Endothelial cell (in vitro differentiated cells): Measurements from ENCODE around the gene CYB5D1. TPM values are rescaled to one million over a fixed set of nuclear protein-coding genes. Genes with fewer than 3 reads are reported as not detected.

Experiments used
- DNase-seq: peaks from one replicate; pipeline ENCODE4 v3.0.0; 2021; ENCODE audit warnings: low spot score
- H3K27ac Mint-ChIP-seq: one replicate; pipeline ENCODE4 v1.8.0; 2021; ENCODE audit warnings: mixed read lengths, inconsistent platforms; ENCODE audit not compliant: unreplicated experiment
- H3K27me3 Mint-ChIP-seq: one replicate; pipeline ENCODE4 v1.8.0; 2021; ENCODE audit warnings: mild to moderate bottlenecking, moderate library complexity, mixed read lengths, inconsistent platforms; ENCODE audit not compliant: unreplicated experiment
- H3K36me3 Mint-ChIP-seq: one replicate; pipeline ENCODE4 v1.8.0; 2021; ENCODE audit warnings: mild to moderate bottlenecking, low read depth, mixed read lengths, inconsistent platforms; ENCODE audit not compliant: unreplicated experiment
- H3K4me1 Mint-ChIP-seq: one replicate; pipeline ENCODE4 v1.8.0; 2021; ENCODE audit warnings: mild to moderate bottlenecking, mixed read lengths, inconsistent platforms; ENCODE audit not compliant: unreplicated experiment
- H3K4me3 Mint-ChIP-seq: one replicate; pipeline ENCODE4 v1.8.0; 2021; ENCODE audit warnings: mild to moderate bottlenecking, mixed read lengths, inconsistent platforms; ENCODE audit not compliant: unreplicated experiment
- H3K9me3 Mint-ChIP-seq: one replicate; pipeline ENCODE4 v1.8.0; 2021; ENCODE audit warnings: mixed read lengths, inconsistent platforms; ENCODE audit not compliant: unreplicated experiment
- CTCF ChIP-seq: fragments of 200-600 bp; sonication (generic); IDR thresholded peaks from one replicate; pipeline ENCODE4 v1.5.0; 2021; ENCODE audit warnings: antibody characterized with exemption; ENCODE audit not compliant: unreplicated experiment
- total RNA-seq: library from RNA; stranded (reverse); fragmentation: NEBNext Ultra II Directional; extraction: Animal tissue kit (Norgen Biotek cat#: 25700); gene quantifications from one replicate; pipeline ENCODE4 v1.2.1, GENCODE V29; 2021; ENCODE audit not compliant: unreplicated experiment

The CYB5D1 gene
- total RNA-seq, 1 donor from 2014 or later: 6.4 TPM

- no peak overlapping the region for H3K27ac Mint-ChIP-seq
- no peak for DNase-seq
Measured at GRCh38 chr17:7846063-7846735, 11.6 kb upstream of the CYB5D1 start.

GRCh38 chr17:7846765-7847661, 10.8 kb upstream of the CYB5D1 start:
- H3K4me3 Mint-ChIP-seq: no peak overlapping the region
- H3K4me1 Mint-ChIP-seq: peaks cover 11% of the 10 kb centered on the region
- no peaks in the 10 kb centered on the region for H3K9me3 Mint-ChIP-seq
- no peak for TF ChIP-seq CTCF
- no peak overlapping the region for H3K27ac Mint-ChIP-seq
- DNase-seq: no peak
- H3K36me3 Mint-ChIP-seq: peaks cover 26% of the 10 kb centered on the region
- H3K27me3 Mint-ChIP-seq: peaks cover 14% of the 10 kb centered on the region

More at GRCh38 chr17:7846063-7846735, 11.6 kb upstream of the CYB5D1 start:
- no peaks in the 10 kb centered on the region for H3K9me3 Mint-ChIP-seq
- H3K36me3 Mint-ChIP-seq: peaks cover 27% of the 10 kb centered on the region
- peaks cover 14% of the 10 kb centered on the region for H3K4me1 Mint-ChIP-seq
- TF ChIP-seq CTCF: no peak
- H3K27me3 Mint-ChIP-seq: peaks cover 17% of the 10 kb centered on the region
- no peak overlapping the region for H3K4me3 Mint-ChIP-seq

DNA sequence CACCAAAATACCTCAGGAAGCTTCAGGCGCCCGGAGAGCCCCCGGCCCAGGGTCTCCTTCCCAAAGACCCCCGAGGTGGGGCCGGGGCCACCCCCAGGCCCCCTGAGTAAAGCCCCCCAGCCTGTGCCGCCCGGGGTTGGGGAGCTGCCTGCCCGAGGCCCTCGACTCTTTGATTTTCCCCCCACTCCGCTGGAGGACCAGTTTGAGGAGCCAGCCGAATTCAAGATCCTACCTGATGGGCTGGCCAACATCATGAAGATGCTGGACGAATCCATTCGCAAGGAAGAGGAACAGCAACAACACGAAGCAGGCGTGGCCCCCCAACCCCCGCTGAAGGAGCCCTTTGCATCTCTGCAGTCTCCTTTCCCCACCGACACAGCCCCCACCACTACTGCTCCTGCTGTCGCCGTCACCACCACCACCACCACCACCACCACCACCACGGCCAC, 9.6 kb upstream of the CYB5D1 start:
- Mint-ChIP-seq H3K27me3 (peaks cover 16% of the 10 kb centered on the region), H3K36me3 (peaks cover 30% of the 10 kb centered on the region), H3K27ac (no peak overlapping the region), H3K4me3 (peak overlapping the region; percentile 65), H3K9me3 (no peaks in the 10 kb centered on the region), H3K4me1 (peaks cover 5% of the 10 kb centered on the region)
- no peak for DNase-seq
- no peak for TF ChIP-seq CTCF

- no peaks in the 10 kb centered on the region for H3K9me3 Mint-ChIP-seq
- DNase-seq: no peak
- no peak overlapping the region for H3K27ac Mint-ChIP-seq
- TF ChIP-seq CTCF: no peak
- peaks cover 31% of the 10 kb centered on the region for H3K36me3 Mint-ChIP-seq
- peaks cover 17% of the 10 kb centered on the region for H3K27me3 Mint-ChIP-seq
- H3K4me1 Mint-ChIP-seq: peaks cover 6% of the 10 kb centered on the region
- no peak overlapping the region for H3K4me3 Mint-ChIP-seq
Measured at GRCh38 chr17:7848739-7849129, 9.1 kb upstream of the CYB5D1 start.
